ENCODE measurements around the gene SHBG.

GRCh38 chr17:7587420-7588151 lies 42.3 kb upstream of the SHBG start:
- TF ChIP-seq, protein P1, sequence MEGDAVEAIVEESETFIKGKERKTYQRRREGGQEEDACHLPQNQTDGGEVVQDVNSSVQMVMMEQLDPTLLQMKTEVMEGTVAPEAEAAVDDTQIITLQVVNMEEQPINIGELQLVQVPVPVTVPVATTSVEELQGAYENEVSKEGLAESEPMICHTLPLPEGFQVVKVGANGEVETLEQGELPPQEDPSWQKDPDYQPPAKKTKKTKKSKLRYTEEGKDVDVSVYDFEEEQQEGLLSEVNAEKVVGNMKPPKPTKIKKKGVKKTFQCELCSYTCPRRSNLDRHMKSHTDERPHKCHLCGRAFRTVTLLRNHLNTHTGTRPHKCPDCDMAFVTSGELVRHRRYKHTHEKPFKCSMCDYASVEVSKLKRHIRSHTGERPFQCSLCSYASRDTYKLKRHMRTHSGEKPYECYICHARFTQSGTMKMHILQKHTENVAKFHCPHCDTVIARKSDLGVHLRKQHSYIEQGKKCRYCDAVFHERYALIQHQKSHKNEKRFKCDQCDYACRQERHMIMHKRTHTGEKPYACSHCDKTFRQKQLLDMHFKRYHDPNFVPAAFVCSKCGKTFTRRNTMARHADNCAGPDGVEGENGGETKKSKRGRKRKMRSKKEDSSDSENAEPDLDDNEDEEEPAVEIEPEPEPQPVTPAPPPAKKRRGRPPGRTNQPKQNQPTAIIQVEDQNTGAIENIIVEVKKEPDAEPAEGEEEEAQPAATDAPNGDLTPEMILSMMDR (IDR thresholded peaks at IDR 0.05; ENCODE audit: insufficient read depth, low read length), result no peak
- TF ChIP-seq POLR2AphosphoS5 (IDR thresholded peaks at IDR 0.05; ENCODE audit: low read depth) (no peak), REST (IDR thresholded peaks at IDR 0.05; ENCODE audit: insufficient replicate concordance, low read depth) (no peak), GABPA (IDR thresholded peaks at IDR 0.05; ENCODE audit: low read depth) (no peak), SPI1 (IDR thresholded peaks at IDR 0.05; ENCODE audit: borderline replicate concordance, low read depth) (no peak)
